SH-SY5Y (cell line): ENCODE data around the gene SPA17.

ENCODE experiments used
- GATA2 ChIP-seq: IDR thresholded peaks from 2 replicates; pipeline ENCODE4 v1.6.1; 2011; ENCODE audit warnings: mild to moderate bottlenecking, low read depth, low read length
- GATA3 ChIP-seq: IDR thresholded peaks from 2 replicates; pipeline ENCODE4 v1.6.1; 2011; ENCODE audit warnings: low read depth, mild to moderate bottlenecking, low read length, moderate library complexity

SPA17 gene

GRCh38 chr11:124648610-124649009 is 25.1 kb upstream of the SPA17 start:
- TF ChIP-seq GATA2: no peak
- no peak for TF ChIP-seq GATA3

DNA sequence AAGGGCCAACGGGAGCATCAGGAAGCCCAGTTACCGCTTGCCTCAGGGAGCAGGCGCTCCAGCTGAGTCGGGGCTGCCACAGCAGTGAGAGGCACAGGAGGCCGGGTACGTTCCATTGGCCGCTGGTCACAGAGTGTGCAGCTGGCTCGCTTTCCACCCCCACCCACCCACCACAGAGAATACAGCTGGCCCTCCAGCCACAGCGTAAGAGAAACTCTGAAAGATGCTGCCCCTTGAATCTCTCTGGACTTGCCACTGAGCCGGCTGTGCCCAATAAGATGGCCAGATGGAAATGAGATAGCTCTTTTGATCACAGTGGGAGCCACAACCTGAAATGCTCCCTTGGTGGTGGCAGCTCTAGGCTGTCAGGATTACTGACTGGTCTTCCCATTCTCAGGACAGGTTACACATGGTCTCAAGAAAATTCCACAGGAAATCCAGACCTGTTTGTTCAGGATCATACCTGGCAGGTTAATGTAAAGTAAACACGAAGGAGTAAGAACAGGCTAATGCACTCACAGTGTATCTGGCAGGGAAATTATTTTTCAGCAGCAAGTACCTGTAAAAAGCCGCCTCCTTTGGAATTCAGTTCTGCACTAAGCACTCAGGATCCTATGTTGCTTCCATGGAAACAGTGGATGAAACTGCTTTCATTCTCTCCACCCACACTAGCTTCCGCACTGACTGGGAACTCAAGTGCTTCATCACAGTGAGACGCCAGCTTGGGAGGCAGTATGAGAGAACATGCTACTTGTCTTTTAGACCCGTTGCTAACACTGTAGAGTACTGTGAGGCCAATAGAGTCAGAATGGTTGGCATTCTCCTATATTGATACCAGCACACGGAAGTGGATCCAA is 16.7 kb upstream of the SPA17 start:
- TF ChIP-seq GATA2 (no peak), GATA3 (no peak)

DNA sequence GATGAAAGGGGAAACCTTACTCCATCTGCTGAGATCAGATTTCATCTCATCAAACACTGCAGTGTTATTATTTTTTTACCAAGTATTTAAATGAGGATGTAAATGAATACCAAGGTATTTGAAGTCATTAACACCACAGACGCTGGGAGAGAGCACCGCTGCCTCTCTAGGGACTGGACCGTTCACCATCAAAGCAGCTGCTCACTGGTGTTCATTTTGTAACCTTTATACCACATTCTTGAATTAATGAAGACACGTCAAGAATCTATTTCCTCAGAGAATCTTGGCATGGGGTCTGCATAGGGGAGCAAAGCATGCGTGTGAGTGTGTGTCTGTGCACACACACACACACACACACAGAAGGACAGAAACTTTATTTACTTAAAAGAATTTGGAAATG is 15.8 kb upstream of the SPA17 start:
- TF ChIP-seq GATA2 (no peak), GATA3 (no peak)

DNA sequence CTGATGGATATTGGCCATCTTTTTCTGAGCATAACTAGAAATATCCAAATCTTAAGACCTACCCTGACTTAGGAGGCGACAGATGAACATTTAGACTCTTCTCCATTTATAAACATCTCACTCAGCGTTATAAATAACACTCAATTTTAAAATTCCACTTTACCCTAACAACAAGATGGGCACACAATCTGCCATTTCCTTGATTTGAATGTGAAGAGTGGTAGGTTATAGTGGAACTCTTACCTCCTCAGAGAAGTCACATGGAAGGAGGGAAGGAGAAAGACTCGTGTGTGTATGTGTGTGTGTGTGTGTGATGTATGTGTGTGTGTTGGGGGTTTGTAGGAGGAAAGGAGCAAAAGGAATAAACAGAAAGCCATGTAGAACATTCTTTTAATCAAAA is 15.2 kb upstream of the SPA17 start:
- TF ChIP-seq GATA2: no peak
- TF ChIP-seq GATA3: no peak

DNA sequence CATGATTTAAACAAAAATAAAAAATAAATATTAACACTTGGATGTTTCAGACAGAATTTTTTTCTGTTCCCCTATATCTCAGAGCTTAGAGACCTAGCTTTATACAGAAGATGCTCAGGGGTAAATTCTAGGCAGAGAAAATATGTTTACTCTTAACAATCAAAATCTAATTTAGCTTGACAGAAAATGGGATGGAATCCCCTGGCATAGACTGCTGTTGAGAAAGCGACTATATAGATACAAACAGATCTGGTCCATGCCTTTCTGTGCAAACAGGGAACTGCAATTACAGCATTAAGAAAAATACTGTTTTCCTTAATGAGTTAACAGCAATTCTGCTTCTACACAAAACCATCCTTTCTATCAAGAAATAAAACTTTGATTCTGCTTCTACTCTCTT is 14.7 kb upstream of the SPA17 start:
- TF ChIP-seq GATA3 (no peak), GATA2 (no peak)

DNA sequence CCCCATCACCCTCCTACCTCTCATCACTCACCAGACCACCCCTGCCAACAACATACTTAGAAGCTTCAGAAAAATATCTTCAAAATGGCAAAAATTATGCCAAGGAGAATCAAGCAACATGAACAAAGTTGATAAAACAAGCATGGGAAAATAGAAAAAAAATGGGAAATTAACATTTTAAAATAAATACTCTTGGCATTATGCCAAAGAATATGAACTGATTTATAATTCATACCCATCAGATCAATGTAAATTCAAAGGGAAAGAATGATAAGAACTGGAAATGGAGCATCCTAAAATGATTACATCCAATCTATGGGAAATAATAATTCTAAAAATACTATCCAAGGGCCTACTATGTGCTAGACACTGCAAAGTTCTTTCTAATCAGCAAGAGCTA is 12.2 kb upstream of the SPA17 start:
- no peak for TF ChIP-seq GATA3
- TF ChIP-seq GATA2: no peak

- no peak for TF ChIP-seq GATA3
Measured at GRCh38 chr11:124662106-124662505, 11.6 kb upstream of the SPA17 start.

DNA sequence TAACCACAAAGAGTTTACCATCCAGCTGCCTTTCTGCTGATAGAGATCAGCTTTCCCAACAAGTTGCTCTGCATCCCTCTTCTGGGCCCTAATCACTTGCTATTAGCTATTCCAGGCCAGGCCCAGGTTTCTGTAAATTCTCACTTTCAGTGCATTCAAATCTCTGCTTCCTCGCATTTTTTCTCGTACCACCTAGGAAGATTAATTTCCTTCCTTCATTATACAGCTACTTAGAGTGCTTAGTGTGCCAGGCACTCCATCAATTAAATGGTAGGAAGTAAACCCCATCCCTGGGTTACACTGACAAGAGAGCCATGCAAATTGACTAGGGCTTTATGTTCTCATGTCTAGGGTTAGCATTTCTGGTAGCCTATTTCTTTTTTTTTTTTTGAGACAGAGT is 9.8 kb upstream of the SPA17 start:
- TF ChIP-seq GATA2 (no peak), GATA3 (no peak)

GRCh38 chr11:124667601-124668000 is 6.1 kb upstream of the SPA17 start:
- TF ChIP-seq GATA3 (no peak), GATA2 (no peak)

- TF ChIP-seq GATA3: no peak
- TF ChIP-seq GATA2: no peak
Measured at GRCh38 chr11:124669193-124669592, 4.5 kb upstream of the SPA17 start.

DNA sequence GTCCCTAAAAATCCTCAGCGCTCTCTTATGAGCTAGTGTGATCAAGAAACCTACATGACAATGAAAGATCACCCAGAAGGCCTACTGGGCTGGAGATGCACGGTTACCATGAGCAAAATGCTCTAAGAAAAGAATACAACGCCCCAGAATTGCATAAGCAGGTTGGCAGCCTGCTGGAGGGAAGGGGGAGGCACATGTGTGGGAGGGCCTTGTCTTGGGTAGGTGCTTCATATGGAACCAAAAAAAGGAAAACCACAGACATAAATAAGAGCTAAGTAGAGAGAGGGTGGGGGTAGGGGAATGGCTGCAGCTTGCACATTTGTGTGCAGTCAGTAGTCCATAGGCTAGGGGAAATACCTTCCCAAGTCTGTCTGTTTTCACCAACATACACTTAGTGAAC is 3.0 kb upstream of the SPA17 start:
- no peak for TF ChIP-seq GATA2
- TF ChIP-seq GATA3: no peak

- TF ChIP-seq GATA3 (no peak), GATA2 (no peak)
Measured at GRCh38 chr11:124672536-124673215, 1.0 kb upstream of the SPA17 start.

DNA sequence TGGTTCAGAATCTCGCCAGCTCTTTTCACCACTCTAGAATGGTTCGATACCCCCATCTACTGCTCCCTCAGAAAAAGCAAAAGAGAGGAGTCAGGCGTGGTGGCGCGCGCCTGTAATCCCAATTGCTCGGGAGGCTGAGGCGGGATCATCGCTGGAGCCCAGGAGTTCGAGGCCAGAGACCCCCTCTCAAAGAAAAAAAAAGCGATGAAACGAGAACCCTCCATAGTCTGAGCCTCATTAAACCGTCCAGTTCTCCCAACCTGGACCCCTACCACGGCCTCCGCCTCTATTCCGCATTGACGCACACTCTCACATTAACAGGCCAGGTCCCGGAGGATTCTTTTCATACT is 439 bp downstream of the SPA17 start:
- TF ChIP-seq GATA2: no peak
- no peak for TF ChIP-seq GATA3

GRCh38 chr11:124674571-124674970 is 867 bp downstream of the SPA17 start:
- TF ChIP-seq GATA3: no peak
- TF ChIP-seq GATA2: no peak

GRCh38 chr11:124676386-124676785 is 2.7 kb downstream of the SPA17 start:
- TF ChIP-seq GATA3: no peak
- no peak for TF ChIP-seq GATA2
